ENCODE measurements around the gene NR2F6. TPM values are rescaled to one million over a fixed set of nuclear protein-coding genes. Genes with fewer than 3 reads are reported as not detected.
A peak's percentile ranks its signal among the peaks of the same experiment; 100 is the strongest.

The NR2F6 gene
- total RNA-seq, 1 experiment from 2014 or later: 134 TPM

DNA sequence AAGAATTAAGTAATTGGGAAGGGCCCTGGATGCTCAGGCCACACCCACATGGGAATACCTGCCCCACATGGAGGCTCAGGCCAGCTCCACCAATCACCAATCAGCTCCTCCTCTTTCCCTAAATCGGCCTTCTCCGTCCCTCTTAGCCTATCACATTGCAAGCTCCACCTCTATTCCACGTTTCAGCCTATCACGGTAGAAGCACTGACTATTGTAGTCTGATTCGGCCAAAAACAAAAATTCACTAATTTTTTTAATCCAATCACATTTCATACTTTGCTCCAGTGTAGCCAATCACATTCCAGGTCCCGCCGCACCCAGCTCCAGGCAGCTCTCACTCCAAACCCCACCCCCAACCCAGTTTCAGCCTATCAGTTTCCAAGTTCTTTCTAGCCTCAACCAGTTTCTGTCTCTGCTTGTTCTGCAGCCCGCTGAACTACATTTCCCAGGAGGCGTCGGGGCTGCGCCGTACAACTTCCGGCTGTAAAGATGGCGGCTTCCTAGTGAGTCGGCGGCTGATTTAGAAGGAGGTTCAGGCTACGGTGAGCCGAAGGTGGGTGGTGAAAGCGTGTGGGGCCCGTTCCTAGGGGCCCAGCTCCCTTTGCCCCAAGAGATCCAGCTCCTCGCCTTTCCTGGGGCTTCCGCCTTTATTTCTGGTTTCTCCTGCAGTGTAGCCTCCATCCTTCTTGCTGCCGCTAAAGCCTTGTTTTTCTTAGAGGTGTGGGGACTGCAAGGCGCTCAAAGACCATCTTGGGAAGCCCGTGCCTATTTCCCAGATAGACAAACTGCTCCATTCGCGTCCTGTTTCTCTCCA is 21.5 kb upstream of the NR2F6 start, which contains the start of gene BABAM1:
BABAM1 (plus strand) TSS at position 469 of the 814 bp plus-strand sequence. CDS start 1,364 bp downstream, outside the sequence.
- Histone ChIP-seq H3K23me2 (ENCODE audit: insufficient read length, low read depth, low read length, poor library complexity, severe bottlenecking) (peaks cover 5% of the 10 kb centered on the region), H3K79me2 (ENCODE audit: insufficient read depth, low read length) (no peaks in the 10 kb centered on the region), H4K91ac (ENCODE audit: insufficient read length, low read depth, low read length) (no peak within 1 kb of the TSS), H4K5ac (ENCODE audit: insufficient read length, low read depth, low read length) (no peak within 1 kb of the TSS), H3K18ac (ENCODE audit: insufficient read length, low read depth, low read length) (peak within 1 kb of the TSS; percentile 54), H2BK20ac (ENCODE audit: low read depth, low read length, poor library complexity, severe bottlenecking) (no peak within 1 kb of the TSS), H3T11ph (ENCODE audit: low read length) (no peak within 1 kb of the TSS), H3K56ac (ENCODE audit: insufficient read length, low read depth, low read length) (no peak within 1 kb of the TSS), H3K4me2 (ENCODE audit: insufficient read depth, insufficient read length, low read length) (peak within 1 kb of the TSS; percentile 93), H4K8ac (replicated peaks; ENCODE audit: insufficient read length, low read depth, low read length) (no peak within 1 kb of the TSS), H3K9ac (ENCODE audit: extremely low read depth, insufficient read length, low read length) (peak within 1 kb of the TSS; percentile 94), H3K14ac (ENCODE audit: insufficient read depth, low read length) (peak within 1 kb of the TSS; percentile 51; the same call in 1 of the 2 replicates), H2BK15ac (ENCODE audit: low read depth, low read length) (no peak within 1 kb of the TSS), H2AK5ac (ENCODE audit: insufficient read length, low read length) (no peak within 1 kb of the TSS), H3K79me1 (ENCODE audit: insufficient read depth, low read depth, low read length, poor library complexity, severe bottlenecking) (peaks cover 10% of the 10 kb centered on the region), H3K4me1 (ENCODE audit: insufficient read depth, low read length) (peaks cover 4% of the 10 kb centered on the region; the same call in 1 of the 2 replicates), H3K27me3 (ENCODE audit: insufficient read depth, low read length) (no peaks in the 10 kb centered on the region), H2BK5ac (ENCODE audit: insufficient read length, low read length) (peak within 1 kb of the TSS; percentile 68), H4K20me1 (ENCODE audit: control insufficient read depth, insufficient read depth, insufficient read length) (no peaks in the 10 kb centered on the region), H3K27ac (ENCODE audit: insufficient read length, low read depth, low read length) (no peak within 1 kb of the TSS), H2BK12ac (ENCODE audit: insufficient read length, low read depth, low read length) (no peak within 1 kb of the TSS), H3K9me3 (ENCODE audit: control insufficient read depth, low read depth, low read length) (no peaks in the 10 kb centered on the region), H2BK120ac (ENCODE audit: low read depth, low read length, poor library complexity, severe bottlenecking) (no peak within 1 kb of the TSS), H2AFZ (ENCODE audit: low read length) (no peak within 1 kb of the TSS), H3K4ac (ENCODE audit: low read depth, low read length) (no peak within 1 kb of the TSS), H3K23ac (ENCODE audit: insufficient read length, low read depth, low read length) (no peak within 1 kb of the TSS)
- H3K9me3 Mint-ChIP-seq: no peaks in the 10 kb centered on the region; a peak in 1 of 5 replicates
- peaks cover 11 to 26% (median 25%) of the 10 kb centered on the region in 3 experiments for H3K36me3 Mint-ChIP-seq (ENCODE audit: insufficient read depth in 1 of 3, low read depth in 3 of 3)
- H3K4me1 Mint-ChIP-seq: peaks cover 15 to 27% of the 10 kb centered on the region in 2 experiments
- H3K27me3 Mint-ChIP-seq (ENCODE audit: low read depth): peaks cover 1% of the 10 kb centered on the region
- no peak for TF ChIP-seq CTCF (conservative IDR thresholded peaks at IDR 0.05)
- DNase-seq: peak; percentile 99
- WGBS (ENCODE audit: extremely low coverage, insufficient read length, low lambda C conversion rate): no CpG with 5 or more reads among the region's 27 CpGs
- peak within 1 kb of the TSS; percentile 94 to 96 for H3K4me3 Mint-ChIP-seq
- H3K27ac Mint-ChIP-seq: peak within 1 kb of the TSS; percentile 93 to 97 (median 96)

All from H9 (cell line).